HepG2 (cell line): Measurements from ENCODE around the gene SERINC1. TPM values are rescaled to one million over a fixed set of nuclear protein-coding genes. Genes with fewer than 3 reads are reported as not detected.

ENCODE experiments used
- AHR ChIP-seq: IDR thresholded peaks from 2 replicates; pipeline ENCODE4 v1.6.1; 2018; ENCODE audit warnings: missing genetic modification reagents, missing compliant biosample characterization
- ATF1 ChIP-seq: IDR thresholded peaks from 2 replicates; pipeline ENCODE4 v1.6.1; 2016; ENCODE audit warnings: mild to moderate bottlenecking, control low read depth
- E2F2 ChIP-seq: sonication (generic); formaldehyde crosslinking; IDR thresholded peaks from 2 replicates; pipeline ENCODE4 v1.4.0; 2020; ENCODE audit warnings: missing genetic modification reagents, borderline replicate concordance
- GLMP ChIP-seq: sonication (generic); formaldehyde crosslinking; IDR thresholded peaks from 2 replicates; pipeline ENCODE4 v1.9.0; 2021; ENCODE audit warnings: missing genetic modification reagents, mild to moderate bottlenecking, borderline replicate concordance
- HCFC1 ChIP-seq: fragments of 150-350 bp; IDR thresholded peaks from 2 replicates; pipeline ENCODE4 v1.6.1; 2014; ENCODE audit warnings: low read depth, low read length
- HNF1A ChIP-seq, 2 experiments: sonication (generic) in 1 of 2; formaldehyde crosslinking in 1 of 2; IDR thresholded peaks; 2 replicates each; pipeline versions ENCODE4 v1.4.0 to v1.6.1; 2016 to 2020; ENCODE audit warnings: borderline replicate concordance in 1 of 2, low read depth in 1 of 2, mild to moderate bottlenecking in 1 of 2, missing genetic modification reagents in 1 of 2
- HOMEZ ChIP-seq: IDR thresholded peaks from 2 replicates; pipeline ENCODE4 v1.6.1; 2016; ENCODE audit warnings: low read depth
- KLF11 ChIP-seq: IDR thresholded peaks from 2 replicates; pipeline ENCODE4 v1.6.1; 2016; ENCODE audit warnings: missing compliant biosample characterization
- RFX1 ChIP-seq: fragments of 450-650 bp; IDR thresholded peaks from 2 replicates; pipeline ENCODE4 v1.6.1; 2017
- TFDP1 ChIP-seq: IDR thresholded peaks from 2 replicates; pipeline ENCODE4 v1.6.1; 2016; ENCODE audit warnings: missing compliant biosample characterization, missing genetic modification reagents, borderline replicate concordance
- ZBTB7B ChIP-seq: sonication (generic); formaldehyde crosslinking; IDR thresholded peaks from 2 replicates; pipeline ENCODE4 v1.4.0; 2020; ENCODE audit warnings: missing genetic modification reagents
- ZNF383 ChIP-seq: sonication (generic); formaldehyde crosslinking; IDR thresholded peaks from 2 replicates; pipeline ENCODE4 v1.4.0; 2020; ENCODE audit warnings: missing genetic modification reagents, mild to moderate bottlenecking, borderline replicate concordance
- ZNF7 ChIP-seq: IDR thresholded peaks from 2 replicates; pipeline ENCODE4 v1.6.1; 2016; ENCODE audit warnings: missing biosample characterization, missing genetic modification reagents
- polyA plus RNA-seq, 8 experiments: library from polyadenylated mRNA; depleted of rRNA in 3 of 8; stranded (reverse) in 7 of 8; unstranded in 1 of 8; fragments of >200 nt; fragmentation: Illumina TruSeq in 4 of 8; extraction: Trizol in 4 of 8; gene quantifications; 2 replicates each; pipeline versions ENCODE4 v1.2.1 to v1.2.3, GENCODE V29; 2011 to 2016; ENCODE audit warnings: low read depth in 4 of 8, missing spikeins in 1 of 8, mixed read lengths in 1 of 8; ENCODE audit not compliant: insufficient read depth in 1 of 8
- total RNA-seq, 5 experiments: library from RNA; depleted of rRNA; stranded (reverse); fragments of >200 nt; fragmentation: Illumina TruSeq; extraction: Trizol; gene quantifications; 2 replicates each; pipeline ENCODE4 v1.2.3, GENCODE V29; 2016; ENCODE audit warnings: low read depth in 1 of 5

Gene SERINC1
- total and polyA plus RNA-seq, 2 of the 13 experiments (the other 11 are each of a cell fraction or from before 2014, with no cell fraction given), result 93.5 to 112 TPM

GRCh38 chr6:122399348-122400120 lies 72.1 kb downstream of the SERINC1 start, which contains the start of gene HSF2 (continued):
- TF ChIP-seq HOMEZ (CRISPR knock-in tag) (peak; percentile 89), ZNF7 (CRISPR knock-in tag) (no peak), HCFC1 (0 out of 2 replicates have a peak, but pooled peaks have one; percentile 13), E2F2 (CRISPR knock-in tag) (peak; percentile 62; the same call in 1 of the 2 replicates), GLMP (CRISPR knock-in tag) (no peak), RFX1 (no peak), ZNF383 (CRISPR knock-in tag) (0 out of 2 replicates have a peak, but pooled peaks have one; percentile 51), KLF11 (CRISPR knock-in tag) (no peak), ATF1 (CRISPR knock-in tag) (no peak; the same call in 1 of the 2 replicates), ZBTB7B (CRISPR knock-in tag) (peak; percentile 66; the same call in 1 of the 2 replicates), AHR (CRISPR knock-in tag) (no peak; the same call in 1 of the 2 replicates), TFDP1 (CRISPR knock-in tag) (peak; percentile 92; the same call in 1 of the 2 replicates), HNF1A (IDR thresholded peaks at IDR 0.05; ENCODE audit: low read depth) (no peak), HNF1A (CRISPR knock-in tag; IDR thresholded peaks at IDR 0.05; ENCODE audit: borderline replicate concordance) (no peak; the same call in 1 of the 2 replicates)
